Neural crest cell (in vitro differentiated cells): ENCODE data around the gene TBX15. TPM values are rescaled to one million over a fixed set of nuclear protein-coding genes. Genes with fewer than 3 reads are reported as not detected.

Experiments
- DNase-seq: peaks from one replicate; pipeline ENCODE4 v3.0.0; 2021; ENCODE audit warnings: low read depth, mixed read lengths, low spot score
- H3K27ac Mint-ChIP-seq: one replicate; pipeline ENCODE4 v1.8.0; 2021; ENCODE audit warnings: mild to moderate bottlenecking, mixed read lengths; ENCODE audit not compliant: unreplicated experiment
- H3K27me3 Mint-ChIP-seq: 2 replicates; pipeline ENCODE4 v1.8.0; 2021; ENCODE audit warnings: low read depth, mild to moderate bottlenecking, mixed read lengths
- H3K36me3 Mint-ChIP-seq: 2 replicates; pipeline ENCODE4 v1.8.0; 2021; ENCODE audit warnings: low read depth, mild to moderate bottlenecking, mixed read lengths
- H3K4me1 Mint-ChIP-seq: 2 replicates; pipeline ENCODE4 v1.8.0; 2021; ENCODE audit warnings: mixed read lengths
- H3K4me3 Mint-ChIP-seq: one replicate; pipeline ENCODE4 v1.8.0; 2021; ENCODE audit warnings: mild to moderate bottlenecking, mixed read lengths
- H3K9me3 Mint-ChIP-seq: 2 replicates; pipeline ENCODE4 v1.8.0; 2021; ENCODE audit warnings: mixed read lengths
- total RNA-seq: library from RNA; stranded (reverse); gene quantifications from 2 replicates; pipeline ENCODE4 v1.2.1, GENCODE V29; 2021
- TF ChIP-seq, protein P1 (sequence below): fragments of 200-600 bp; sonication (generic); conservative IDR thresholded peaks from 2 replicates; pipeline ENCODE4 v1.5.0; 2021; ENCODE audit warnings: antibody characterized with exemption, mild to moderate bottlenecking

TBX15 gene
- total RNA-seq, 1 donor from 2014 or later = 3.2 TPM

DNA sequence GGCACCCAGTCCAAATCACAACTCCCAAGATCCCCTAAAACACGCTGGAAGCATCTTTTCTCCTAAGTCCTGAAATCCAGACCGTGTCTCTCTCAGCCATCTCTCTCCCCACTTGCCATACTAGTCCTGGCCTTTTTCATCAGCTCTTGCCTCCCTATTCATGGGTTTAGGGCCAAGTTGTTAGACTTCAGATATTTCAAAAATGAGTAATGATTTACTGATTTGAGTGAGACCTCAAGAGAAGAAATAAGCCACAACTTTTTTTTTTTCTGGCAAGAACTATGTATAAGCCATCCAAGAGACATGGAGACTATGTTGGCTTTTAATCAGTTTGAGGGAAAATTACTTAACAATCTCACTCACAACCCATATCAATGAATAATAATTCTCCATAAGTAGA is 62.5 kb downstream of the TBX15 start:
- peaks cover 18% of the 10 kb centered on the region for H3K27me3 Mint-ChIP-seq

DNA sequence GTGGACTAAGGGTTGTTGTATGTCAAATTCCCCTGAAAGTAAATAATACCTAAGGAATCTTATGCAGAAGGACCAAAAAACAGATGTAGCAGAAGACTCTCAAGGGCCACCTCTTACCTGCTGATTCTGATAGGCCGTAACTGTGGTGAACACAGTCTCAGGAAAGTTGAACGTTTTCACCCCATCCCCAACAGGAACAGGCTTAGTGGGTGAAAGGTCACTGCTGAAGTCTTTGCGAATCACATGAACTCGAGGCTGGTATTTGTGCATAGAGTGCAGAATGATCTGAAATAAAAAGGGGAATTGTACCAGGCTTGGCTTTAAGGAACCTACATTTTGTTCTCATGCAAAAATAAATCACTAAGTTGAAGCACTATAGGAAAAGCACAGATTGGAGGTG is 64.8 kb downstream of the TBX15 start:
- DNase-seq = no peak
- Mint-ChIP-seq H3K27me3 (peaks cover 12% of the 10 kb centered on the region), H3K27ac (no peak overlapping the region), H3K4me1 (no peaks in the 10 kb centered on the region), H3K36me3 (no peaks in the 10 kb centered on the region), H3K4me3 (no peak overlapping the region), H3K9me3 (no peaks in the 10 kb centered on the region)
- TF ChIP-seq, protein P1, sequence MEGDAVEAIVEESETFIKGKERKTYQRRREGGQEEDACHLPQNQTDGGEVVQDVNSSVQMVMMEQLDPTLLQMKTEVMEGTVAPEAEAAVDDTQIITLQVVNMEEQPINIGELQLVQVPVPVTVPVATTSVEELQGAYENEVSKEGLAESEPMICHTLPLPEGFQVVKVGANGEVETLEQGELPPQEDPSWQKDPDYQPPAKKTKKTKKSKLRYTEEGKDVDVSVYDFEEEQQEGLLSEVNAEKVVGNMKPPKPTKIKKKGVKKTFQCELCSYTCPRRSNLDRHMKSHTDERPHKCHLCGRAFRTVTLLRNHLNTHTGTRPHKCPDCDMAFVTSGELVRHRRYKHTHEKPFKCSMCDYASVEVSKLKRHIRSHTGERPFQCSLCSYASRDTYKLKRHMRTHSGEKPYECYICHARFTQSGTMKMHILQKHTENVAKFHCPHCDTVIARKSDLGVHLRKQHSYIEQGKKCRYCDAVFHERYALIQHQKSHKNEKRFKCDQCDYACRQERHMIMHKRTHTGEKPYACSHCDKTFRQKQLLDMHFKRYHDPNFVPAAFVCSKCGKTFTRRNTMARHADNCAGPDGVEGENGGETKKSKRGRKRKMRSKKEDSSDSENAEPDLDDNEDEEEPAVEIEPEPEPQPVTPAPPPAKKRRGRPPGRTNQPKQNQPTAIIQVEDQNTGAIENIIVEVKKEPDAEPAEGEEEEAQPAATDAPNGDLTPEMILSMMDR = no peak

More for the DNA sequence above, 62.5 kb downstream of the TBX15 start:
- H3K4me3 Mint-ChIP-seq = no peak overlapping the region
- H3K36me3 Mint-ChIP-seq = no peaks in the 10 kb centered on the region
- no peaks in the 10 kb centered on the region for H3K9me3 Mint-ChIP-seq
- no peak overlapping the region for H3K27ac Mint-ChIP-seq
- TF ChIP-seq, protein P1 = no peak
- no peak for DNase-seq
- no peaks in the 10 kb centered on the region for H3K4me1 Mint-ChIP-seq

DNA sequence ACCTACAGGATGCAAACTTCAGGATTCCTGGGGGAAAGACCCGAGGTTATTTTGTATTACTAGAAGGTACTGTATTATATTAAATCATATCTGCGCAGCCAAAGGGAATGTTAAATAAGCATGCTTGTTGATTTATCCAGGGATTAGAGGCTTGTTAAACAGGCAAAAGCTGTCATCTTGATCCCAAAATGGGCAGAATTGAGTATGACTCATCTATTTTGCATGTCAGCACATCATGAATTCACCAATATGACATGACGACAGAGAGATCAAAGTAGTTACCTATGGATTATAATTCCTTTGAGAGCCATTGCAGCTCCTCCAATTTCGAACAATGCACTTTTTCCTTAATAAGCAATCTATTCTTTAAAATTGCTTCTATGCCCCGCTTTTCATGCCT is 66.1 kb downstream of the TBX15 start:
- Mint-ChIP-seq H3K4me3 (no peak overlapping the region), H3K4me1 (no peaks in the 10 kb centered on the region), H3K27me3 (peaks cover 12% of the 10 kb centered on the region), H3K9me3 (no peaks in the 10 kb centered on the region), H3K27ac (no peak overlapping the region), H3K36me3 (no peaks in the 10 kb centered on the region)
- no peak for DNase-seq
- TF ChIP-seq, protein P1 = no peak

- peaks cover 6% of the 10 kb centered on the region for H3K27me3 Mint-ChIP-seq
- no peak overlapping the region for H3K27ac Mint-ChIP-seq
- no peaks in the 10 kb centered on the region for H3K36me3 Mint-ChIP-seq
- TF ChIP-seq, protein P1 = no peak
- H3K4me3 Mint-ChIP-seq = no peak overlapping the region
- DNase-seq = no peak
- H3K9me3 Mint-ChIP-seq = no peaks in the 10 kb centered on the region
- H3K4me1 Mint-ChIP-seq = no peaks in the 10 kb centered on the region
Measured at GRCh38 chr1:118920124-118920717, 67.9 kb downstream of the TBX15 start.

DNA sequence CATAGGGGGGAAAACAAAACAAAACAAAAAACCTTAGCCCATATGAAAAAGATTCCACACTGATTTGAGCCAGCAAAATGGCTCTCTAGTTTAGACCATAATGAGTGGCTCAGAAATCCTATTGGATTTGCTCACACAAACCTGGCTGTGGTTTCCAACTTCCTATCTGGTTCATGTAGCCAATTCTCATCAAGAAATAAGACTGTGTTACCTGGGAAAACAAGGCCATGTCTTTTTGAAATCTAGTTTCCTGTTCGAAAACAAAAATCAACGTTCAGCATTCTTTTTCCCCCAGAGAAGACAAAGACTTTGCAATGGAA is 69.2 kb downstream of the TBX15 start:
- TF ChIP-seq, protein P1 = no peak
- Mint-ChIP-seq H3K27ac (no peak overlapping the region), H3K36me3 (no peaks in the 10 kb centered on the region), H3K9me3 (no peaks in the 10 kb centered on the region), H3K27me3 (peaks cover 3% of the 10 kb centered on the region), H3K4me1 (no peaks in the 10 kb centered on the region), H3K4me3 (no peak overlapping the region)
- DNase-seq = no peak
